ENCODE measurements around the gene DNAJA1.

- TF ChIP-seq POLR2A (IDR thresholded peaks at IDR 0.05) (no peak), CTCF (IDR thresholded peaks at IDR 0.05) (no peak)
Observed at GRCh38 chr9:33007755-33008154, 17.3 kb upstream of the DNAJA1 start.
